Stimulated activated naive CD4-positive, alpha-beta T cell (primary cell): Measurements from ENCODE around the gene AADACL3.
"Not testable (repeated sequence)": the region's sequence is repeated elsewhere in the genome, so short reads cannot be mapped to it uniquely, and the experiment has no call there.

ENCODE experiments used
- DNase-seq, 6 experiments: peaks; one replicate each; lab custom pipeline; 2025; lab: John Stamatoyannopoulos, UW

The AADACL3 gene

GRCh38 chr1:12714710-12715475 lies 1.0 kb upstream of the AADACL3 start:
- DNase-seq: no peak

DNA sequence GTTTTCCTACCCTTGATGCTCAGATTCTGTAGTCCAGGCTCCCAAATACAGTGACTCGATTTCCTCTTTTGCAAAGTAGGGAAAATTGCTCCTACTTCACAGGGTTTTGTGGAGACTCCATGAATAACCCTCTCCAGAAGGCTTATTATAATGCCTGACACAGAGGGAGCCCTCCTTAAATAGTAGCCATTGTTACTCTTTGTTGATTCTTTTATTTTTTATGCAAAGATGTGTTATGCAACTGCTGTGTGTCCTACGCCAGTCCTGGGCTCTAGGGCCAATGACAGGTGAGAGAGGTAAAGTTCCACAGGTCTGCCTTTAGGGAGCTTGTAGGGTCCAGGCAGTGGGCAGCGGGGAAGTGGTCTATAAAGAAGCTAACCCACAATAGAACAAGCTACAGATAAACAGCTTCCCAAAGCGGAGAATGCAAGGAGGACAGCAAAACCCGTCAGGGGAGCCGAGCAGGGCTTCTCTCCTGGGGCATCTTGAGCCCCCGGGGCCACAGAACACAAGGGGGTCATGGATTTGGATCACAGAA lies 1.5 kb downstream of the AADACL3 start:
- DNase-seq: no peak

GRCh38 chr1:12722626-12723025 lies 6.7 kb downstream of the AADACL3 start:
- DNase-seq: no peak

GRCh38 chr1:12728391-12728790 lies 12.5 kb downstream of the AADACL3 start:
- DNase-seq: no peak

DNA sequence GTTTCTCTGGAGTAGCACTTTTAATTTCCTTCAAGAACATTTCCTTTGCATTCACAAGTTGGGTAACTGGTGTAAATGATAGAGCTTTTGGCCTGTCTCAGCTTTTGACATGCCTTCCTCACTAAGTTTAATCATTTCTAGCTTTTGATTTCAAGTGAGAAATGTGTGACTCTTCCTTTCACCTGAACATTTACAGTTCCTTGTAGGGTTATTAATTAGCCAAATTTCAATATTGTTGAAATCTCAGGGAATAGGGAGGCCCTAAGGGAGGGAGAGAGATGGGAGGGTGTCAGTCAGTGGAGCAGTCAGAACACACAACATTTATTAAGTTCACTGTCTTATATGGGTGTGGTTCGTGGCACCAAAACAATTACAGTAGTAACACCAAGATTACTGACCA lies 14.2 kb downstream of the AADACL3 start:
- DNase-seq: no peak

DNA sequence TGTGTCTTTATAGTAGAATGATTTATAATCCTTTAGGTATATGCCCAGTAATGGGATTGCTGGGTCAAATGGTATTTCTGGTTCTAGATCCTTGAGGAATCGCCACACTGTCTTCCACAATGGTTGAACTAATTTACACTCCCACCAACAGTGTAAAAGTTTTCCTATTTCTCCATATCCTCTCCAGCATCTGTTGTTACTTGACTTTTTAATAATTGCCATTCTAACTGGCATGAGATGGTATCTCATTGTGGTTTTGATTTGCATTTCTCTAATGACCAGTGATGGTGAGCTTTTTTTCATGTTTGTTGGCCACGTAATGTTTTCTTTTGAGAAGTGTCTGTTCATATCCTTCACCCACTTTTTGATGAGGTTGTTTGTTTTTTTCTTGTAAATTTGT lies 15.2 kb downstream of the AADACL3 start:
- DNase-seq: not testable (repeated sequence)

GRCh38 chr1:12734651-12735050 lies 18.7 kb downstream of the AADACL3 start:
- no peak for DNase-seq

DNA sequence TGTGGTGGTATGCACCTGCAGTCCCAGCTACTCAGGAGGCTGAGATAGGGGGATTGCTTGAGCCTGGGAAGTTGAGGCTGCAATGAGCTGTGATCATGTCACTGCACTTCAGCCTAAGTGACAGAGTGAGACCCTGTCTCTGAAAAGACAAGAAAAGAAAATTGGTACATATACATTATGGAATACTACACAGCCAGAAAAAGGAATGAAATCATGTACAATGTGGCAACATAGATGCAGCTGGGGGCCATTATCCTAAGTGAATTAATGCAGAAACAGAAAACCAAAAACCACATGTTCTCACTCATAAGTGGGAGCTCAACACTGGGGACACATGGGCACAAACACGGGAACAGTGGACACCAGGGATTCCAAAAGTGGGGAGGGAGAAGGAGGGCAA lies 23.0 kb downstream of the AADACL3 start:
- no peak for DNase-seq

DNA sequence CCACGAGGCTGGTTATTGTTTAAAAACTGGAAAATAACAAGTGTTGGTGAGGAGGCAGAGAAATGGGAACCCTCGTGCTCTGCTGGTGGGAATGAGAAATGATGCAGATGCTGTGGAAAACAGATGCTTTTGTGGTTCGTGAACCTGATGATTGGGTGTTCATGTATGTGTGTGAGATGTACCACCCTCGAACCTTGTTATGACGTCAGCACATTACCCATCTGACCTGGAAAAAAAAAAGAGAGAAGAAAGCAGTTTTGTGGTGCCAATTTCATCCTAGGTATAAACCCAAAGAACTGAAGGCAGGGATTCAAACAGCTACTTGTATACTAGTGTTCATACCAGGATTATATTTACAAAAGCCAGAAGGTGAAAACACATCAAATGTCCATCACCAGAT lies 23.7 kb downstream of the AADACL3 start:
- no peak for DNase-seq

DNA sequence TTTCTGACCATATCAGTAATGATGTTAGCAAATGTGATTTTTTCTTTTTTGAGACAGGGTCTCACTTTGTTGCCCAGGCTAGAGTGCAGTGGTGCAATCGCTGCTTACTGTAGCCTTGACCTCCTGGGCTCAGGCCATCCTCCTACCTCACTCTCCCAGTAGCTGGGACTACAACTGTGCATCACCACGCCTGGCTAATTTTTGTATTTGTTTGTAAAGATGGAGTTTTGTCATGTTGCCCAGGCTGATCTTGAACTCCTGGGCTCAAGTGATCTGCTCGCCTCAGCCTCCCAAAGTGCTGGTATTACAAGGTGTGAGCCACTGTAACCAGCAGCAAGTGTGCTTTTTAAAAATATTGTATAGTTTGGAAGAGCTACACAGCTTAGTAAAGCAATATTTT lies 26.0 kb downstream of the AADACL3 start:
- DNase-seq: no peak

- no peak for DNase-seq
Measured at GRCh38 chr1:12745126-12745991, 29.4 kb downstream of the AADACL3 start.

GRCh38 chr1:12745992-12746323 lies 30.0 kb downstream of the AADACL3 start, which contains the start of gene CFAP107:
CFAP107 (plus strand) TSS chr1:12746200; CDS start chr1:12746431, 231 bp downstream.
- no peak for DNase-seq

DNA sequence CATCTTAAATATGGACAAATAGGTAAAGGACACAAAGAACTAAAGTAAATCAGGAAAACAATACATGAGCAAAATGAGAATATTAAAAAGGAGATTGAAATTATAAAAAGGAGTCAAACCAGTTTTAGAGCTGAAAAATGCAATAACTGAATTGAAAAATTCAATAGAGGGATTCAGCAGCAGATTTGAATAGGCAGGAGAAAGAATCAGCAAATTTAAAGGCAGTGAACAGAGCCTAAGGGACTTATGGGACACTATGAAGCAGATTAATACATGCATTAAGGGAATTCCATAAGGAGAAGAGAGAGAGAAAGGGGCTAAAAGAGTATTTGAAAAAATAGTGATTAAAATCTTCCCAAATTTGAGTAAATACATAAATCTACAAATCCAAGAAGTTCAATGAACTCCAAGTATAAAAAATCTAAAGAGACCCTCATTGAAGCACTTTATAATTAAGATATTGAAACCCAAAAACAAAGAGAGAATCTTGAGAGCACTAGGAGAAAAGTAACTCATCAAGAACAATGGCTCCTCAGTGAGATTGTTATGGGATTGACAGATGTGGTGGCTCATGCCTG lies 33.0 kb downstream of the AADACL3 start:
- DNase-seq: no peak

- DNase-seq: no peak
Measured at GRCh38 chr1:12754738-12755137, 38.8 kb downstream of the AADACL3 start.

DNA sequence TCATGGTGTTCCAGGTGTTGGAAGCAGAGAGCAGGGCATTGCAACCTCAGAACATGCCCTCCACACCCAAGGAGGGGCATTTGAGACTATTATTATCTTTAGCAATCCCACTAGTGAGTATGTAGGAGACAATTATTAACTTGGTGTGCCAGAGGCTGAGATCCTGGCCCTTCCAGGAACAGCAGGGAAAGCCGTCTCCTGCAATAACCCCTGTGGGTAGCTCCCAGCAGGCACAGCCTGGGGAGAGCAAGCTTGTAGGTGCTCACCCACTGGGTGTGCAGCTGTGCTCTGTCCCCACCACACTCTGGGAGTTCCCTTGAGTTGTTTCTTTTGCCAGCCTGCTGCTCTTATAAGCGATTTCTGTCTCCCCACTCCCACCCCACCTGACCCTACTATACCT lies 40.4 kb downstream of the AADACL3 start:
- DNase-seq: no peak

- no peak for DNase-seq
Measured at GRCh38 chr1:12756768-12757413, 41.0 kb downstream of the AADACL3 start.

DNA sequence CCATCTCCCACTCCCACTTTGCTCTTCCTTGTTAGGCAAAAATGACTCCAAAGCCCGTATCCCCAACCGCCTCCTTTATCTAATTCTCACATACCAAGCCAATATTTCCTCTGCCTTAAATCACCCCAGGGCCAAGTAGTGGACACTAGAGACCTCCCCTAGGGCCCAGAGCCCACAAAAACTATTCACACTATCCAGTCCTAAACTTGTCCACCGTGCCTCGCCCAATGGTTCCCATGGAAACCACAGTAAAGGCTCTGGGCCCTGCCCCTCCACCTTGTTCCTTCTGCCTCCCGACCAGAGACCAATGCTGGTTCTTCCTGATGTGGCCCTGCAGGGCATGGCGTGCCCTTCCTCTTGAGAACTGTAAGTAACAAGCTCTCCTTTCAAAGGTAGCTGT lies 41.9 kb downstream of the AADACL3 start:
- no peak for DNase-seq

DNA sequence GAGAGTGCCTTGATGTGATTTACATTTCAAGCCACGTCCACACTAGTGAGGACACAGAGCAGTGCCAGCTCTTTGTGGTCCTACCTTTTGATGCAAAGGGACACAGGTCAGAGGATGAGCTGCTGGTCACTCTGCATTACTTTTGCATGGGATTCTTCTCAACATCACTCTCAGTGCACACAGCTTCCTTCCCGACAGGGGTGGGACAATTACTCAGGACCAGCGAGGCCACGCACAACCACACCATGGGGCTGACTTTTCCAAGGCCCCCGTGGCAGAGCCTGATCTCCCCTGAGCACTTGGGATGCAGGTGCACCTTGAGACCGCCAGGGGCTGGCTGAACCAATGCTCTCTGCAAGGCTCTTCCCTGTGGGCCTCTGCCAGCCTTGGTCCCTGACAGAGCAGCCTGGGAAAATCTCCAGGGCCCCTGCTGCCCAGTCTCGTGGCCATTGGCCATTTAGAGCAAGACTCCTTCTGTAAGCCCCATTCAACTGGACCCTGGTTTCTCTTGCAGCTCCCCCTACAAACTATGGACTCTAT lies 44.4 kb downstream of the AADACL3 start:
- DNase-seq: no peak

DNA sequence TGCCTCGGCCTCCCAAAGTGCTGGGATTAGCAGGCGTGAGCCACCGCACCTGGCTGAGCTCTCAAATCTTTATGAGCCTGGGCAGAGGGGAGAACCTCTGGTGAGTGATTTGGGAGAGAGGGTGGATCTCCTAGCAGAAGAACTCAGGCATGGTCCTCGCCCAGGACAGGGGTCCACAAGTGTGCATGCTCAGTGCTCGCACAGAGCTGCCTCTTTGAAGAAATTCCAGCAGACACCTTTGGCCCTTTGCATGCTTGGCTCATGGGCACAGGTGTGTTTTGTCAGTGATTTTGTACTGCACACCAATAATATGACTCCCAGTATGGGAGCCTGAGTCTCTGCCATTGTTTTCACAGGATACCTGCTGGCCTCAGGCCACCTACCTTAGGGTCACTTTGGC lies 45.9 kb downstream of the AADACL3 start:
- no peak for DNase-seq

- no peak for DNase-seq
Measured at GRCh38 chr1:12762766-12763165, 46.9 kb downstream of the AADACL3 start.

DNA sequence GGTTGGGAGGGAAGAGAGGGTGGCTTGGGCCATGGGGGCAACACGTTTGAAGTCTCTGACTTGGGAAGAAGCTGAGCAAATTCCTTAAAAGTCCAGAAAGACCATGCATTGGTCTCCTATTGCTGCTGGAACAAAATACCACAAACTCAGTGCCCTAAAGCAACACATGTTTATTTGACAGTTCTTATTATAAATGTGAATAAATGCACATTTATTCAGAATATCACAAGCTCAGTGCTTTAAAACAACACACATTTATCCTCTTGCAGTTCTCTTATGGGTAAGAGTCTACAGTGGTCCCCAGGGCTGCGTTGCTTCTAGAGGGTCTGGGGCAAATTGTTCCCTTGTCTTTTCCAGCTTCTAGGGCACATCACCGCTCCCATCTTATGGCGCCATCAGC lies 47.6 kb downstream of the AADACL3 start:
- no peak for DNase-seq

DNA sequence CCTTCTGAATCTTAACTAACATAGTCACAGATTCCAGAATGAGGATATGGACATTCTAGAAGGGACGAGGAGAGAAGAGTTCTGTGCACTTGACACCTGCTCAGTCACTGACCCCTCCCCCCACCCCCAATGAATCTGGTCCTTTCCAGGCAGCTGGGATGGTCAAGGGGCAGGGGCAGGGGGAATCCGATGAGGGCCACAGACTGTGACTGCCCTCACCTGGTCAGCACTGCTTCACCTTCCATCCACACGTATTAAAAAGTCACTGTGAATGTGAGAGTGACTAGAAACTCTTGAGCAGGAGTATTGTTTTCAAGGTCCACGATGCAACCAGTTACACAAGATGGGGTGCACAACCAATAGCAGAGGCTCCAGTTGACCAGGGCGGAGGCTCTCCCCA lies 48.1 kb downstream of the AADACL3 start:
- DNase-seq: no peak
